ENCODE results near the gene CRADD. TPM values are rescaled to one million over a fixed set of nuclear protein-coding genes. Genes with fewer than 3 reads are reported as not detected.

CRADD gene
- total RNA-seq, 1 experiment from 2014 or later, result 7.6 TPM

GRCh38 chr12:93888964-93889363 is 211.8 kb downstream of the CRADD start:
- H3T11ph ChIP-seq (ENCODE audit: low read length), result no peak overlapping the region
- Mint-ChIP-seq H3K4me1 (peaks cover 15 to 19% of the 10 kb centered on the region in 2 experiments), H3K4me3 (no peak overlapping the region), H3K36me3 (ENCODE audit: insufficient read depth in 1 of 3, low read depth in 3 of 3) (no peaks in the 10 kb centered on the region), H3K9me3 (no peaks in the 10 kb centered on the region), H3K27ac (no peak overlapping the region), H3K27me3 (ENCODE audit: low read depth) (no peaks in the 10 kb centered on the region)
- no peak overlapping the region for H3K9ac ChIP-seq (ENCODE audit: extremely low read depth, insufficient read length, low read length)
- H3K23me2 ChIP-seq (ENCODE audit: insufficient read length, low read depth, low read length, poor library complexity, severe bottlenecking), result no peaks in the 10 kb centered on the region
- H3K79me2 ChIP-seq (ENCODE audit: insufficient read depth, low read length), result no peaks in the 10 kb centered on the region
- H4K20me1 ChIP-seq (ENCODE audit: control insufficient read depth, insufficient read depth, insufficient read length), result no peaks in the 10 kb centered on the region
- TF ChIP-seq CTCF (conservative IDR thresholded peaks at IDR 0.05), result no peak
- H3K56ac ChIP-seq (ENCODE audit: insufficient read length, low read depth, low read length), result no peak overlapping the region
- no peak overlapping the region for H4K8ac ChIP-seq (replicated peaks; ENCODE audit: insufficient read length, low read depth, low read length)
- H3K9me3 ChIP-seq (ENCODE audit: control insufficient read depth, low read depth, low read length), result no peaks in the 10 kb centered on the region
- H3K14ac ChIP-seq (ENCODE audit: insufficient read depth, low read length), result no peak overlapping the region
- no peak for DNase-seq
- no peak overlapping the region for H2AFZ ChIP-seq (ENCODE audit: low read length)
- no peak overlapping the region for H3K23ac ChIP-seq (ENCODE audit: insufficient read length, low read depth, low read length)
- WGBS (ENCODE audit: extremely low coverage, insufficient read length, low lambda C conversion rate), result no CpG with 5 or more reads among the region's 3 CpGs
- H4K5ac ChIP-seq (ENCODE audit: insufficient read length, low read depth, low read length), result no peak overlapping the region
- H2BK5ac ChIP-seq (ENCODE audit: insufficient read length, low read length), result no peak overlapping the region
- H2BK12ac ChIP-seq (ENCODE audit: insufficient read length, low read depth, low read length), result no peak overlapping the region
- H2BK120ac ChIP-seq (ENCODE audit: low read depth, low read length, poor library complexity, severe bottlenecking), result no peak overlapping the region
- no peak overlapping the region for H2BK20ac ChIP-seq (ENCODE audit: low read depth, low read length, poor library complexity, severe bottlenecking)
- H3K4ac ChIP-seq (ENCODE audit: low read depth, low read length), result no peak overlapping the region
- no peak overlapping the region for H2BK15ac ChIP-seq (ENCODE audit: low read depth, low read length)
- no peak overlapping the region for H2AK5ac ChIP-seq (ENCODE audit: insufficient read length, low read length)
- H3K79me1 ChIP-seq (ENCODE audit: insufficient read depth, low read depth, low read length, poor library complexity, severe bottlenecking), result no peaks in the 10 kb centered on the region
- H3K4me2 ChIP-seq (ENCODE audit: insufficient read depth, insufficient read length, low read length), result no peak overlapping the region
- no peak overlapping the region for H3K27ac ChIP-seq (ENCODE audit: insufficient read length, low read depth, low read length)
- no peak overlapping the region for H3K18ac ChIP-seq (ENCODE audit: insufficient read length, low read depth, low read length)
- no peak overlapping the region for H4K91ac ChIP-seq (ENCODE audit: insufficient read length, low read depth, low read length)
- H3K27me3 ChIP-seq (ENCODE audit: insufficient read depth, low read length), result no peaks in the 10 kb centered on the region
- no peaks in the 10 kb centered on the region for H3K4me1 ChIP-seq (ENCODE audit: insufficient read depth, low read length)

Data from H9 (cell line).